Mucosa of descending colon (tissue), 3 donors: ENCODE measurements around the gene TPPP3. TPM values are rescaled to one million over a fixed set of nuclear protein-coding genes. Genes with fewer than 3 reads are reported as not detected.
A peak's percentile ranks its signal among the peaks of the same experiment; 100 is the strongest.

Experiments
- ATAC-seq: fragments of 200-7000 bp; cut with Tn5 transposase; one replicate; pipeline ENCODE4 v1.9.1; 2020; ENCODE audit warnings: mild to moderate bottlenecking, moderate library complexity
- DNase-seq, 3 donors: peaks; one replicate each; pipeline ENCODE4 v3.0.0-alpha.2; 2020
- H3K36me3 ChIP-seq: fragments of 200-600 bp; one replicate; pipeline ENCODE4 v1.8.0; 2021; ENCODE audit warnings: low read depth, mild to moderate bottlenecking
- H3K4me1 ChIP-seq: fragments of 200-600 bp; one replicate; pipeline ENCODE4 v1.8.0; 2021; ENCODE audit warnings: low read depth, mild to moderate bottlenecking
- H3K4me3 ChIP-seq: fragments of 200-600 bp; one replicate; pipeline ENCODE4 v1.8.0; 2021; ENCODE audit warnings: mild to moderate bottlenecking
- H3K9me3 ChIP-seq: fragments of 200-600 bp; one replicate; pipeline ENCODE4 v1.8.0; 2021; ENCODE audit warnings: mild to moderate bottlenecking
- CTCF ChIP-seq: fragments of 200-600 bp; IDR thresholded peaks from one replicate; pipeline ENCODE4 v1.8.0; 2022; ENCODE audit warnings: antibody characterized with exemption, mild to moderate bottlenecking
- intact Hi-C, 2 donors: fragments of 100-400 bp; cut with DNase I in 1 of 2; cut with micrococcal nuclease in 1 of 2; formaldehyde crosslinking; loops; one replicate each; pipeline versions ENCODE4 v1.11.0 to v1.11.1; 2022; cut with DNase I, micrococcal nuclease
- total RNA-seq, 3 donors: library from RNA; stranded (reverse); fragmentation: NEBNext Ultra II Directional in 2 of 3; extraction: Animal tissue kit (Norgen Biotek cat#: 25700) in 2 of 3; gene quantifications; one replicate each; pipeline versions ENCODE4 v1.2.1 to v1.2.4, GENCODE V29; 2021 to 2023
- donor health status: DM: no; HTN: no; CAD: no; lungs with moderate emphysema.
- donor health status: DM: no; HTN: no; CAD: no.
- donor health status: DM: no; HTN: yes; CAD: no.

TPPP3 gene
- total RNA-seq, 3 donors from 2014 or later: 3.8 to 23.8 (median 4.8) TPM

- TF ChIP-seq CTCF: no peak
- no peak overlapping the region for H3K4me3 ChIP-seq
- no peaks in the 10 kb centered on the region for H3K9me3 ChIP-seq
- ATAC-seq (no peak), DNase-seq (no peak)
- intact Hi-C loops: no loop called here
- H3K36me3 ChIP-seq: no peaks in the 10 kb centered on the region
- H3K4me1 ChIP-seq: peaks cover 39% of the 10 kb centered on the region
Measured at GRCh38 chr16:67399749-67400704, 6.7 kb upstream of the TPPP3 start.

- peak; percentile 35 for ATAC-seq
Measured at GRCh38 chr16:67399218-67399733, 6.0 kb upstream of the TPPP3 start.

DNA sequence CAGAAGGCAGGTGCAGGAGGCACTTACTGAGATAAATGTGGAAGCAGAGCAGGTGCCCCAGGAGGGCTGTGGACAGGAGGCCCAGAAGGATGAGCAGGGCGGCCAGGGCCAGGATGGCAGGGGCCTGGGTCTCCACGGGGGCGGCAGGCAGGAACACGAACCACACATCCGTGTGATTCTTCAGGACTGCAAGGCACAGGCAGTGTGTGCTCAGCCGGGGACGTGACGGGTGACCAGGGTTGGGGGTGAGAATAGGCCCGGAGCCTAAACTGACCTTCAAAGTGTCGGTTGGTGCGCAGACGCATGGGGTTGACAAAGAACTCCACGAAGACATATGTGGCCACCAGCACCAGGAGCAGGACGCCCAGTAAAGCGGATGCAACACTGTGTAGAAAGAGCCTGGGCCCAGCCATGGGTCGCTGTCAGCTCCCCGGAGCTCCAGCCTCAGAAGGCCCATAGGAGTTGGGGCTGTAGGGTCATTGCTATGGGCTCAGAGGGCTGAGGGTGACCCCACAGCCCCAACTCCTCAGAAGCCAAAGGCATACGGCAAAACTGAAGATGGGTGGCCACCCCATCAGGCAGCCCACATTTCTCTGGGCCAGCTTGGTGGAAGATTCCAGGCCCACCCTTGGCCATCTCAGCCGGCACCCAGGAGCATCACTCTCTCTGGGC is 5.4 kb upstream of the TPPP3 start:
- ATAC-seq: no peak
- Histone ChIP-seq H3K9me3 (no peaks in the 10 kb centered on the region), H3K36me3 (no peaks in the 10 kb centered on the region), H3K4me1 (peaks cover 34% of the 10 kb centered on the region), H3K4me3 (no peak overlapping the region)
- TF ChIP-seq CTCF: no peak
- intact Hi-C loops: no loop called here
- no peak for DNase-seq

More at GRCh38 chr16:67399218-67399733, 6.0 kb upstream of the TPPP3 start:
- DNase-seq: peak in 2 of 3 donors; percentile 56 to 68
- no peak overlapping the region for H3K4me3 ChIP-seq
- peak; percentile 73 for TF ChIP-seq CTCF
- no peaks in the 10 kb centered on the region for H3K9me3 ChIP-seq
- intact Hi-C loops: no loop called here
- H3K36me3 ChIP-seq: no peaks in the 10 kb centered on the region
- H3K4me1 ChIP-seq: peaks cover 34% of the 10 kb centered on the region

DNA sequence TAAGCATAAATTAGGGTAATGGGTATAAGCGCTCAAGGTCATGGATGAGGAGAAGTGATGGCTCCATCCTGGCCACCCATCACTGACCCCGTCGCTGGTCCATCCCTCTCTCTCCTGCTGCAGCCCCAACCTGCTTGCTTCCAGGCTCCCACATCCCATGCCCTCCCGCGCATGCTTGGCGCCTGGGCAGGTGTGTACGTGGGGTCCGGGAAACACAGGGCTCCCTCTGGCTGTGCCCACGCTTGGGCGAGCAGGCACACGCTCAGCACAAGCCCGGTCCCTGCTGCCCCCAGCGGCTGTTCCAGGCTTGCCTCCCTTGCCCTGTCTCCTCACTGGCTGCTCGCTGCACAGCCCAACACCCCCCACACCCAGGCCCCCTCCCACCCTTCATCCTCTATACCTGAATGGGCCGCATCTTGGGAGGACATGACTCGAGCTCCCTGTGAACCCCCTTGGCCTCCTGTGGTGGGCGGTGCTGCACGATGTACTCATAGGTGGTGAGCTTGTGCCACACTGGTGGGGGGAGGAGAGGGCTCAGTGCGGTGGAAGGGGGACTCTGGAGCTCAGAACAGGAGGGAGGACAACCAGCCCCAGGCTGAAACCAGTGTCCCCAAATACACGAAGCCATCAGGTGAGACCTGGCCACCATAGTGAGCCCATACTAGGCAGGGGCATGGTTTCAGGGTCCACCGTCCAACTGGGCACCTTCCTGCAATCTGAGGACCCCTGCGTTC is 4.7 kb upstream of the TPPP3 start:
- ATAC-seq: no peak
- no peak overlapping the region for H3K4me3 ChIP-seq
- intact Hi-C loops: no loop called here
- no peaks in the 10 kb centered on the region for H3K9me3 ChIP-seq
- H3K4me1 ChIP-seq: peaks cover 35% of the 10 kb centered on the region
- no peaks in the 10 kb centered on the region for H3K36me3 ChIP-seq
- no peak for DNase-seq
- TF ChIP-seq CTCF: no peak

GRCh38 chr16:67397036-67397801 is 3.9 kb upstream of the TPPP3 start:
- Histone ChIP-seq H3K4me1 (peaks cover 40% of the 10 kb centered on the region), H3K36me3 (no peaks in the 10 kb centered on the region), H3K9me3 (no peaks in the 10 kb centered on the region), H3K4me3 (no peak overlapping the region)
- DNase-seq (peak in 2 of 3 donors; percentile 42 to 64), ATAC-seq (no peak)
- TF ChIP-seq CTCF: no peak
- intact Hi-C loops: no loop called here
